HEK293 (cell line): ENCODE measurements around the gene NOC2L.

Experiments used
- CTCF ChIA-PET: fragments of 350-600 bp; formaldehyde crosslinking; extraction: SDS; loops from one replicate; lab custom pipeline; 2021; ENCODE audit warnings: antibody characterized with exemption; lab: Yijun Ruan, JAX
- POLR2A ChIA-PET: fragments of 300-600 bp; formaldehyde crosslinking; extraction: SDS; loops from one replicate; lab custom pipeline; 2020; ENCODE audit warnings: antibody characterized with exemption, inconsistent platforms; lab: Yijun Ruan, JAX
- H3K27ac ChIP-seq: fragments of 200-500 bp; sonication (Bioruptor generic); 2 replicates; pipeline ENCODE4 v1.5.1; 2014; ENCODE audit warnings: low read depth, low read length, control low read depth, inconsistent platforms; ENCODE audit errors: extremely low read depth
- H3K36me3 ChIP-seq, 2 experiments: fragments of 200-500 bp in 1 of 2; sonication (Bioruptor generic) in 1 of 2; 1 replicate in 1 of 2; 2 replicates in 1 of 2; pipeline ENCODE4 v1.5.1; 2014 to 2017; ENCODE audit warnings: inconsistent platforms in 2 of 2, low read length in 2 of 2; ENCODE audit not compliant: control insufficient read depth in 2 of 2, insufficient read depth in 1 of 2
- H3K4me1 ChIP-seq: fragments of 200-500 bp; sonication (Bioruptor generic); 2 replicates; pipeline ENCODE4 v1.5.1; 2014; ENCODE audit warnings: mild to moderate bottlenecking, low read length, inconsistent platforms; ENCODE audit not compliant: control insufficient read depth, insufficient read depth
- H3K4me3 ChIP-seq: 2 replicates; pipeline ENCODE4 v1.5.1; 2011; ENCODE audit warnings: low read depth, mild to moderate bottlenecking, control low read depth, low read length, moderate library complexity
- H3K9me3 ChIP-seq: fragments of 200-500 bp; sonication (Bioruptor generic); 2 replicates; pipeline ENCODE4 v1.5.1; 2014; ENCODE audit warnings: low read depth, low read length, inconsistent platforms; ENCODE audit not compliant: control insufficient read depth, insufficient read depth
- BCL11B ChIP-seq: fragments of 450-650 bp; formaldehyde crosslinking; IDR thresholded peaks from 2 replicates; pipeline ENCODE4 v1.5.1; 2016; ENCODE audit warnings: low read depth, missing biosample characterization, missing genetic modification characterization
- FEZF1 ChIP-seq: fragments of 450-650 bp; formaldehyde crosslinking; IDR thresholded peaks from 2 replicates; pipeline ENCODE4 v1.5.1; 2016; ENCODE audit warnings: missing biosample characterization, missing genetic modification characterization
- GLIS1 ChIP-seq: fragments of 450-650 bp; formaldehyde crosslinking; IDR thresholded peaks from 2 replicates; pipeline ENCODE4 v1.5.1; 2016; ENCODE audit warnings: missing biosample characterization, missing genetic modification characterization
- IKZF3 ChIP-seq: fragments of 450-650 bp; IDR thresholded peaks from 2 replicates; pipeline ENCODE4 v1.5.0; 2018; ENCODE audit warnings: missing biosample characterization, mild to moderate bottlenecking, missing genetic modification characterization, moderate library complexity
- PRDM10 ChIP-seq: fragments of 450-650 bp; formaldehyde crosslinking; IDR thresholded peaks from 2 replicates; pipeline ENCODE4 v1.5.1; 2016; ENCODE audit warnings: missing biosample characterization, missing genetic modification characterization
- SCRT2 ChIP-seq: fragments of 450-650 bp; formaldehyde crosslinking; IDR thresholded peaks from 2 replicates; pipeline ENCODE4 v1.5.1; 2016; ENCODE audit warnings: missing biosample characterization, missing genetic modification characterization
- TCF7L2 ChIP-seq: IDR thresholded peaks from 2 replicates; pipeline ENCODE4 v1.6.1; 2011; ENCODE audit warnings: low read depth, mild to moderate bottlenecking, inconsistent platforms, low read length, moderate library complexity, borderline replicate concordance
- ZBTB20 ChIP-seq: fragments of 450-650 bp; formaldehyde crosslinking; IDR thresholded peaks from 2 replicates; pipeline ENCODE4 v1.5.1; 2016; ENCODE audit warnings: missing biosample characterization, missing genetic modification characterization
- ZBTB26 ChIP-seq: fragments of 450-650 bp; formaldehyde crosslinking; optimal IDR thresholded peaks from 2 replicates; pipeline ENCODE3; 2016; ENCODE audit warnings: missing biosample characterization, mild to moderate bottlenecking, missing genetic modification characterization
- ZBTB48 ChIP-seq: fragments of 450-650 bp; formaldehyde crosslinking; IDR thresholded peaks from 2 replicates; pipeline ENCODE4 v1.5.1; 2016; ENCODE audit warnings: missing biosample characterization, missing genetic modification characterization
- ZBTB6 ChIP-seq: fragments of 450-650 bp; formaldehyde crosslinking; IDR thresholded peaks from 2 replicates; pipeline ENCODE4 v1.5.1; 2017; ENCODE audit warnings: missing biosample characterization, missing genetic modification characterization
- ZBTB8A ChIP-seq: fragments of 450-650 bp; formaldehyde crosslinking; IDR thresholded peaks from 2 replicates; pipeline ENCODE4 v1.5.1; 2016; ENCODE audit warnings: missing biosample characterization, missing genetic modification characterization
- ZNF223 ChIP-seq: fragments of 450-650 bp; formaldehyde crosslinking; IDR thresholded peaks from 2 replicates; pipeline ENCODE4 v1.5.1; 2016; ENCODE audit warnings: missing biosample characterization, missing genetic modification characterization
- ZNF398 ChIP-seq: fragments of 450-650 bp; formaldehyde crosslinking; IDR thresholded peaks from 2 replicates; pipeline ENCODE4 v1.5.1; 2017; ENCODE audit warnings: missing biosample characterization, missing genetic modification characterization
- ZNF423 ChIP-seq: fragments of 450-650 bp; formaldehyde crosslinking; IDR thresholded peaks from 2 replicates; pipeline ENCODE4 v1.5.1; 2016; ENCODE audit warnings: missing biosample characterization, missing genetic modification characterization
- ZNF76 ChIP-seq: fragments of 450-650 bp; formaldehyde crosslinking; IDR thresholded peaks from 2 replicates; pipeline ENCODE4; 2016; ENCODE audit warnings: low read depth, missing biosample characterization, missing genetic modification characterization, borderline replicate concordance
- ZNF768 ChIP-seq: fragments of 450-650 bp; formaldehyde crosslinking; IDR thresholded peaks from 2 replicates; pipeline ENCODE4 v1.5.1; 2018; ENCODE audit warnings: missing biosample characterization, mild to moderate bottlenecking, missing genetic modification characterization
- ZSCAN30 ChIP-seq: fragments of 450-650 bp; IDR thresholded peaks from 2 replicates; pipeline ENCODE4 v1.5.1; 2018; ENCODE audit warnings: missing biosample characterization, mild to moderate bottlenecking, missing genetic modification characterization, moderate library complexity

Gene NOC2L

GRCh38 chr1:917076-917459, 42.0 kb downstream of the NOC2L start:
- Histone ChIP-seq H3K9me3 (no peaks in the 10 kb centered on the region), H3K4me3 (no peak overlapping the region)
- TF ChIP-seq TCF7L2 (0 out of 2 replicates have a peak, but pooled peaks have one; percentile 5), BCL11B (0 out of 2 replicates have a peak, but pooled peaks have one; percentile 18), ZNF398 (tag by site-specific recombination) (peak; percentile 72), ZNF423 (tag by site-specific recombination) (peak; percentile 59), ZNF223 (no peak), ZNF76 (tag by site-specific recombination) (peak; percentile 35; the same call in 1 of the 2 replicates), ZBTB8A (tag by site-specific recombination) (peak; percentile 68), ZSCAN30 (tag by site-specific recombination) (0 out of 2 replicates have a peak, but pooled peaks have one; percentile 2), IKZF3 (tag by site-specific recombination) (peak; percentile 86), ZBTB6 (tag by site-specific recombination) (no peak), GLIS1 (peak; percentile 27), ZNF768 (0 out of 2 replicates have a peak, but pooled peaks have one; percentile 52), SCRT2 (no peak), PRDM10 (tag by site-specific recombination) (peak; percentile 78), FEZF1 (tag by site-specific recombination) (no peak), ZBTB26 (peak; percentile 4), ZBTB48 (tag by site-specific recombination) (peak; percentile 54; the same call in 1 of the 2 replicates), ZBTB20 (0 out of 2 replicates have a peak, but pooled peaks have one; percentile 30)
- TF ChIP-seq, all 188 proteins: peak for 14
- CTCF ChIA-PET: interaction anchor here (0.8 to 3.9 kb wide), 2 partner anchors 12 kb away, joined by 3 to 26 read pairs; no protein-coding TSS in a partner anchor
- Histone ChIP-seq H3K27ac (peak overlapping the region; percentile 94), H3K36me3 (peaks cover 0 to 12% of the 10 kb centered on the region in 2 experiments; a peak in 1 of 3 replicates), H3K4me1 (peaks cover 32% of the 10 kb centered on the region)
- POLR2A ChIA-PET: interaction anchor here (1.0 to 5.2 kb wide), 6 partner anchors 10 to 59 kb away, joined by 3 to 106 read pairs (median 4); no protein-coding TSS in a partner anchor
